GOT3 (cell line): ENCODE data around the gene NPIPA7.
"Not testable (repeated sequence)": the region's sequence is repeated elsewhere in the genome, so short reads cannot be mapped to it uniquely, and the experiment has no call there.

Source experiments
- DNase-seq: peaks from one replicate; lab custom pipeline; 2025; ENCODE audit warnings: mixed read lengths; lab: John Stamatoyannopoulos, UW

Gene NPIPA7

DNA sequence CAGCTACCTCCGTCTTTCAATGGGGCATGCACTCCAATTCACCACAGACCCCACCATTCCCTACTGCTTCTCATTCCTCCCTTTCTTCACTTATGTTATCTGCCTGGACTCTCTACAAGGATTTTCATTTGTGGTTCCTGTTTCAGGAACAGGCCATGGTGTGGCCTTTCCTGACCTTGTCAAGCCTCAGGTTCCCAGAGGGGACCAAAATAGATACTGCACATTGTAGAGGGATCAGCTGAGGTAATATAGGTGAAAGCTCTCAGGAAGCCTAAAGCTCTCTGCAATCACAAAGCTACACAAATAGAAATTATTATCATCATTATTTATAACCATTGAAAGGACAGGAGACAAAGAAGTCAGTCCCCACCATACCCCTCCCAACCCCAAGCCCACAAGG is 41.6 kb downstream of the NPIPA7 start:
- not testable (repeated sequence) for DNase-seq

GRCh38 chr16:16425146-16425545 is 46.2 kb downstream of the NPIPA7 start:
- not testable (repeated sequence) for DNase-seq

- not testable (repeated sequence) for DNase-seq
These were observed 52.2 kb downstream of the NPIPA7 start for GRCh38 chr16:16431135-16431534.

DNA sequence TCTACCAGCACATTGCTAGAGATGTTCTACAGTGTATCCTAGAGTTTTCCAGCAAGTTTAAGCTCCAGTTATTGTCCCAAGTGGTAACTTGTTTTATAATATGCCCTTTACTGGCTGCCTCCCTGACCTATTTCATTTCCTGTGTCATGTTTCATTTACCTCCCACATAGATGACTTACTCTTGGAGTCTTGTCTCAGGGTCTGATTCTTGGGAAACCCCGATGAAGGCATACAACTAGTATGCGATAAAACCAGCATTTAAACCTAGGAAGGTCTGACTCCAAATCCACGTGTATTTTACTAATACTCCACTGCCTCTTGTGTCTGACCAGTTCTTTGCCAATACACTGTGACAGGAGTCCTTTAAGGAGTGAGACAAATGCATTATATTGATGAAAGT is 55.8 kb downstream of the NPIPA7 start:
- DNase-seq = not testable (repeated sequence)

DNA sequence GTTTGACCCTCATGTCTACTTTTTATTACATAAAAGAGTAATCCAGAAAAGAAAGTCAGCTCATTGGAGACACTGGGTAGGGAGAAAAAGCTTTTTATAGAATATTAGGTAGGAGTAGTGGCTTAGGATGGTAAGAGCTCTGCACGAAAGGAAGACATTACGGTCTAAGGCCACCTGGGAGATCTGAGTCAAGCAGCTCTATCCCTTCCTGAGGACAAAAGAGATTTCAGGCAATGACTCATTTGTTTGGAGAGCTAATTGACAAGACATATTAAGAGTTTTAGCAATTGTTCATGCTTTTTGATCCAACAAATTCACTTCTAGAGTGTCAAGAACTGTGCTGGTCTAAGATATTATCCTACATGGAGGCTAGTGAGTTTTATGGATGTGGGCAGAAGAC is 62.5 kb downstream of the NPIPA7 start:
- not testable (repeated sequence) for DNase-seq
